GM21515 (cell line): ENCODE results near the gene MAST4.

ENCODE experiments used
- ATAC-seq: cut with Tn5 transposase; IDR thresholded peaks from one replicate; pipeline ENCODE4 v1.9.1; 2021; ENCODE audit not compliant: unreplicated experiment

MAST4 gene

GRCh38 chr5:67144183-67144639, 548.0 kb downstream of the MAST4 start:
- no peak for ATAC-seq

DNA sequence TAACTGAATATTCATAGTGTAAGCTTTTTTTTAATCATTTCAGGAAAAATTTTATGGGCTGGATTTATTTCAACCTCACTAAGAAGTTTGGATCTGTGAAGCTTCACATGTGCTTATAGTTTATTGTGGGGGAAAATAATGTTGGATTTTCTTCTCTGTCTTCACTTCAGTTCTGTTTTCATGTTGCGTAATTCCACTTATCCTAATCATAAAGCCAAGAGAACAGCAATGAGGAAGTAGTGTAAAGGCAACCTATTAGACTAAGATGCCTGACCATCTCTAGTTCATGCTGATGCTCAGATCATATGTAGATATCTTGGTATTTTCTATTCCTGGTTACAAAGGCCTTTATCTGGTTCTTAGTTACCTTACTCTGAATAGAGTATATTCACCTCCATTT, 550.4 kb downstream of the MAST4 start:
- ATAC-seq, result no peak

DNA sequence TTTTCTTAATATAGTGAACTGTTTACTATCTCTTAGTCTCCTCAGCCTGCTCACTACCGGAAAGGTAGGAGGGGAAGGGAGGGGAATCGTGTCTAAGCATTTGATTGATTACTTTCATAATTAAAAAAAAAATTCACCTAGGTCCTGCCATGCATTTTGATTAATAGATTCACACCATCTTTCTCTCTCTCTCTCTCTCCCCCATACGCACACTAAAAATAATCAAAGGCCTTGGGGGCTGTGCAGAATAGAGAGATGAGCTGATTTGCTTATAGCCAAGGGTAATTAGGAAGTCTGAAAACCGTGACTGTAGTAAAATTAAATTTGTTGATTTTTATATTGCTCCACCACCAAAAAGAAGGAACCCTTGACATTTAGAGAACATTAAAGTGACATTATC, 550.8 kb downstream of the MAST4 start:
- ATAC-seq, result no peak

DNA sequence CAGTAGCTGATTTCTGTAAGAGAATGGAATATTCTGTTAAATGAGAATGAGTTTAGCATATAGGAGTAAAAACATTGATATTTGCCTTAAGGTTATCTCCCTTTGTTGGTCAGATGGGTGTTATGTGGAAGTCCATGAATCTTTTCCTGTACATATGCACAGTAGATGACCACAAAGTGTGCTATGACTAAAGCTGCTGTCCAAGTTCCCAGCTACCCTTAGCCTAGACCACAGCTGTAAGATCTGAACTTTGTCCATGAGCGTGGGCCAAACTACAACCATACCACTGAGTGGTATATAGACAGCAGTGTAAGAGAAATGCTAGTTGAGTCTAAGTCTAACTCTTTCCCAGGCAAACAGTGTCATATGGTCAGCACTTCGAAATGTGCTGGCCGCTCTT, 551.6 kb downstream of the MAST4 start:
- ATAC-seq, result no peak

GRCh38 chr5:67149057-67149950, 553.1 kb downstream of the MAST4 start:
- no peak for ATAC-seq

- no peak for ATAC-seq
These were observed 553.8 kb downstream of the MAST4 start for GRCh38 chr5:67149951-67150523.

GRCh38 chr5:67152400-67152799, 556.2 kb downstream of the MAST4 start:
- no peak for ATAC-seq

DNA sequence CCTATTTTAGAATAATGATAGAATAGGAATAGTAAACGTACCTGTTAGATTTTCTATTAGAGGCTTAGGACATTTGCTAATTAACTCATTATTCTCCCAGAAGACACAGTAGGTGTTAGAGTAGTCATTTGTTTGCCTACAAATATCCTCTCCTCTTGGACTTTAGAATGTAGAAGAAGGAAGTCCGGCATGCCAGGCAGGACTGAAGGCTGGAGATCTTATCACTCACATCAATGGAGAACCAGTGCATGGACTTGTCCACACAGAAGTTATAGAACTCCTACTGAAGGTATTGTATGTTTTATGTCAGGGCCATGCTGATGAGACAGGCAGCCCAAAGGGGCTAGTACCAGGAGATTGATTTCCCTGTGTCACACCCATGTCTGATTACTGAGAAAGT, 557.1 kb downstream of the MAST4 start:
- ATAC-seq, result no peak

DNA sequence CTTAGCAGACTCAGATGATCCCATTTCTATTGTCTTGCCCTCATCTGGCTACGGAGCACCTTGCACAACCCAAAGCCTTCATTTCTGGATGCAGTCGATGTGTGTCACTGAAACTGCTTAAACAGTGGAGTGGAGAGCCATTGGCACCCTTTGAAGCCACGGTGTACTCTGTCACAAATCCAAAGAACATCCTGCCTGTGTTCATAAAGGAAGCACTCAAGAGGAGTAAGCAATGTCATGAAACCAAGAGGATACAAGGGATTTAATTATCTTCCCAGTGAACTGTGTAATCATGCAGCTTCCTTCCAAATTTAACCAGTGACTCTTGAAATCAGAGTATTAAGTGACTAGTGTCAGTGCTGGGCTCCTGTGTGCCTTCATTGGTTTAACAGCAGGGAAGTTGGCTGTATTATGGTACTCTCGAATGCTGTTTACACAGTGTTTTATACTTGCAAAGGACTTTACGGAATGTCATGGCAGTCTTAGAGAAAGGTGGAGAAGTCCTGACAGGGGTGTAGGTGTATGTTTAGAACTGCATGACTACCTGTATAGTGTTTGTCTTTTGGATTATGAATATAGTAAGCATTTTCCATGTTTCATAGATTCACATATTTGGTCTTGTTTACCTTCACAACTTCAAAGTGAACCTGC, 558.5 kb downstream of the MAST4 start:
- ATAC-seq, result no peak

GRCh38 chr5:67156976-67157583, 560.9 kb downstream of the MAST4 start:
- no peak for ATAC-seq

DNA sequence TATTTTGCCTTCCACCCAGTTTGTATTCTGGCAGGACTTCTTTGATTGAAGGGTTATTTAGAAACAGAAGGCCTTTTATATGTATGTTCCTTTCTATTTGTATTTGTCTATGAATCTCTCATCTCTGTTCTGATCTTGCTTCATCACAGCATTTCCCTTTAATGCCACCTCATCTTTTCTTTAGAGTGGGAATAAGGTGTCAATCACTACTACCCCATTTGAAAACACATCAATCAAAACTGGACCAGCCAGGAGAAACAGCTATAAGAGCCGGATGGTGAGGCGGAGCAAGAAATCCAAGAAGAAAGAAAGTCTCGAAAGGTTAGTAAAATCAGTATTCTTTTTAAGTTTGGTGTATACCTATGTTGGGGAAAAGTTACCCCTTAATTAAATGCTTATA, 564.1 kb downstream of the MAST4 start:
- no peak for ATAC-seq

DNA sequence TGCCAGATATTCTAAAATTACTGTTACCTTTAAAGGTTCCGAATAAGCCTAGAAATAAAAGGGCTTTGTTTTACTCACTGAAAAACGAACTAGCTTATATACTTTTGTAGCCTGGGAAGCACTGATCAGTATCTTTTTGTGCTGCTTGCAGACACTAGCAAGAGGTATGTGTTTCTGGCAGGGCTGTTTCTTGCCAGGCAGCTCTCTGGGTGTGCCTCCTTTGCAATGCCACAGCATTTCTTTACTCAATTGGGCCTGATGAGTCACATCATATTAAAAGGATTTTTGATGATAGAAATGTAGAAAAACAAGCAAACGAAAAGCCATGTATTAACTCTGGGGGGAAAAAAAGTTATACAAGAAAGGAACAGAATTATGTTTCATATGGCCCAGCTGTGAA, 564.8 kb downstream of the MAST4 start:
- ATAC-seq, result no peak

DNA sequence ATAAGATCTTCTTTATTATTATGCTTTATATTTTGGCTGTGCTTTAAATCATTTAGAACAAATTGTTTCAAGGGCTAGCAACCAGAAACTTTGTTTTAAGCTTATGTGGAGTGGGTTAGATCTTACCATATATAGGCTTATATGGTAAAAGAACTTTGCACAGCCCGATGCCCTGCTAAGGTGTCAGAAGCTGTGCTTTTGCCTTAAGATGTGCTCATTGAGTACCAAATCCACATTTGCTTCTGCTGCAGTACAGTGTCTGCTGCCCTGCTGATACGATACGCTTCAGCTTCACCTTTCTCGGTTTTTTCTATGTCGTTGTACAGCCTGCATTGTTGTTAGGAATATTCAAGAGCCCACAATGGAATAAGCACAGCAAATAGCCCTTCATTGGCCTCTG, 565.6 kb downstream of the MAST4 start:
- no peak for ATAC-seq

DNA sequence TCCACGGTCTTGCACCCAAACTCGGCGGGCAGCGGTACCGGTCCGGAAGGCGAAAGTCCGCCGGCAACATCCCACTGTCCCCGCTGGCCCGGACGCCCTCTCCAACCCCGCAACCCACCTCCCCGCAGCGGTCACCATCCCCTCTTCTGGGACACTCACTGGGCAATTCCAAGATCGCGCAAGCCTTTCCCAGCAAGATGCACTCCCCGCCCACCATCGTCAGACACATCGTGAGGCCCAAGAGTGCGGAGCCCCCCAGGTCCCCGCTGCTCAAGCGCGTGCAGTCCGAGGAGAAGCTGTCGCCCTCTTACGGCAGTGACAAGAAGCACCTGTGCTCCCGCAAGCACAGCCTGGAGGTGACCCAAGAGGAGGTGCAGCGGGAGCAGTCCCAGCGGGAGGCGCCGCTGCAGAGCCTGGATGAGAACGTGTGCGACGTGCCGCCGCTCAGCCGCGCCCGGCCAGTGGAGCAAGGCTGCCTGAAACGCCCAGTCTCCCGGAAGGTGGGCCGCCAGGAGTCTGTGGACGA, 567.1 kb downstream of the MAST4 start:
- no peak for ATAC-seq

DNA sequence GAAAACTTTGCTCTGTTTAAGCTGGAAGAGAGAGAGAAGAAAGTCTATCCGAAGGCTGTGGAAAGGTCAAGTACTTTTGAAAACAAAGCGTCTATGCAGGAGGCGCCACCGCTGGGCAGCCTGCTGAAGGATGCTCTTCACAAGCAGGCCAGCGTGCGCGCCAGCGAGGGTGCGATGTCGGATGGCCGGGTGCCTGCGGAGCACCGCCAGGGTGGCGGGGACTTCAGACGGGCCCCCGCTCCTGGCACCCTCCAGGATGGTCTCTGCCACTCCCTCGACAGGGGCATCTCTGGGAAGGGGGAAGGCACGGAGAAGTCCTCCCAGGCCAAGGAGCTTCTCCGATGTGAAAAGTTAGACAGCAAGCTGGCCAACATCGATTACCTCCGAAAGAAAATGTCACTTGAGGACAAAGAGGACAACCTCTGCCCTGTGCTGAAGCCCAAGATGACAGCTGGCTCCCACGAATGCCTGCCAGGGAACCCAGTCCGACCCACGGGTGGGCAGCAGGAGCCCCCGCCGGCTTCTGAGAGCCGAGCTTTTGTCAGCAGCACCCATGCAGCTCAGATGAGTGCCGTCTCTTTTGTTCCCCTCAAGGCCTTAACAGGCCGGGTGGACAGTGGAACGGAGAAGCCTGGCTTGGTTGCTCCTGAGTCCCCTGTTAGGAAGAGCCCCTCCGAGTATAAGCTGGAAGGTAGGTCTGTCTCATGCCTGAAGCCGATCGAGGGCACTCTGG, 567.8 kb downstream of the MAST4 start:
- no peak for ATAC-seq

GRCh38 chr5:67164856-67165525, 568.8 kb downstream of the MAST4 start:
- ATAC-seq, result no peak

DNA sequence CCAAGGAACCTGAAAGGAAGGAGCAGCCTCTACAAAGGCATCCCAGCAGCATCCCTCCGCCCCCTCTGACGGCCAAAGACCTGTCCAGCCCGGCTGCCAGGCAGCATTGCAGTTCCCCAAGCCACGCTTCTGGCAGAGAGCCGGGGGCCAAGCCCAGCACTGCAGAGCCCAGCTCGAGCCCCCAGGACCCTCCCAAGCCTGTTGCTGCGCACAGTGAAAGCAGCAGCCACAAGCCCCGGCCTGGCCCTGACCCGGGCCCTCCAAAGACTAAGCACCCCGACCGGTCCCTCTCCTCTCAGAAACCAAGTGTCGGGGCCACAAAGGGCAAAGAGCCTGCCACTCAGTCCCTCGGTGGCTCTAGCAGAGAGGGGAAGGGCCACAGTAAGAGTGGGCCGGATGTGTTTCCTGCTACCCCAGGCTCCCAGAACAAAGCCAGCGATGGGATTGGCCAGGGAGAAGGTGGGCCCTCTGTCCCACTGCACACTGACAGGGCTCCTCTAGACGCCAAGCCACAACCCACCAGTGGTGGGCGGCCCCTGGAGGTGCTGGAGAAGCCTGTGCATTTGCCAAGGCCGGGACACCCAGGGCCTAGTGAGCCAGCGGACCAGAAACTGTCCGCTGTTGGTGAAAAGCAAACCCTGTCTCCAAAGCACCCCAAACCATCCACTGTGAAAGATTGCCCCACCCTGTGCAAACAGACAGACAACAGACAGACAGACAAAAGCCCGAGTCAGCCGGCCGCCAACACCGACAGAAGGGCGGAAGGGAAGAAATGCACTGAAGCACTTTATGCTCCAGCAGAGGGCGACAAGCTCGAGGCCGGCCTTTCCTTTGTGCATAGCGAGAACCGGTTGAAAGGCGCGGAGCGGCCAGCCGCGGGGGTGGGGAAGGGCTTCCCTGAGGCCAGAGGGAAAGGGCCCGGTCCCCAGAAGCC, 569.6 kb downstream of the MAST4 start:
- ATAC-seq, result peak; percentile 86

DNA sequence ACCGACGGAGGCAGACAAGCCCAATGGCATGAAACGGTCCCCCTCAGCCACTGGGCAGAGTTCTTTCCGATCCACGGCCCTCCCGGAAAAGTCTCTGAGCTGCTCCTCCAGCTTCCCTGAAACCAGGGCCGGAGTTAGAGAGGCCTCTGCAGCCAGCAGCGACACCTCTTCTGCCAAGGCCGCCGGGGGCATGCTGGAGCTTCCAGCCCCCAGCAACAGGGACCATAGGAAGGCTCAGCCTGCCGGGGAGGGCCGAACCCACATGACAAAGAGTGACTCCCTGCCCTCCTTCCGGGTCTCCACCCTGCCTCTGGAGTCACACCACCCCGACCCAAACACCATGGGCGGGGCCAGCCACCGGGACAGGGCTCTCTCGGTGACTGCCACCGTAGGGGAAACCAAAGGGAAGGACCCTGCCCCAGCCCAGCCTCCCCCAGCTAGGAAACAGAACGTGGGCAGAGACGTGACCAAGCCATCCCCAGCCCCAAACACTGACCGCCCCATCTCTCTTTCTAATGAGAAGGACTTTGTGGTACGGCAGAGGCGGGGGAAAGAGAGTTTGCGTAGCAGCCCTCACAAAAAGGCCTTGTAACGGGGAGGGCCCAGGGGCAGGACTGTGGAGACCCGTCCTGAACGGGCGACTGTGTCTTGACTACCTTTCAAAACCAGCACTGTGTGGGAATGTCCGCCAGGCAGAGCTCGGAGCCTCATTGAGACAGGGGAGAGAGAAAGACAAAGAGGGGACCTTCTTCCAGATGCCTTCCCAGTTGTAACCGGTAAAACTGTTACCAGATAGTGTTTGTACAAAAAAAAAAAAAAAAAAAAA, 570.5 kb downstream of the MAST4 start:
- ATAC-seq, result peak; percentile 36
